ENCODE results near the gene TECPR1. TPM values are rescaled to one million over a fixed set of nuclear protein-coding genes. Genes with fewer than 3 reads are reported as not detected.

The TECPR1 gene
- total and polyA plus RNA-seq, 2 of the 8 experiments (the other 6 are each of a cell fraction or from before 2014, with no cell fraction given), result 1.3 to 11.1 TPM

DNA sequence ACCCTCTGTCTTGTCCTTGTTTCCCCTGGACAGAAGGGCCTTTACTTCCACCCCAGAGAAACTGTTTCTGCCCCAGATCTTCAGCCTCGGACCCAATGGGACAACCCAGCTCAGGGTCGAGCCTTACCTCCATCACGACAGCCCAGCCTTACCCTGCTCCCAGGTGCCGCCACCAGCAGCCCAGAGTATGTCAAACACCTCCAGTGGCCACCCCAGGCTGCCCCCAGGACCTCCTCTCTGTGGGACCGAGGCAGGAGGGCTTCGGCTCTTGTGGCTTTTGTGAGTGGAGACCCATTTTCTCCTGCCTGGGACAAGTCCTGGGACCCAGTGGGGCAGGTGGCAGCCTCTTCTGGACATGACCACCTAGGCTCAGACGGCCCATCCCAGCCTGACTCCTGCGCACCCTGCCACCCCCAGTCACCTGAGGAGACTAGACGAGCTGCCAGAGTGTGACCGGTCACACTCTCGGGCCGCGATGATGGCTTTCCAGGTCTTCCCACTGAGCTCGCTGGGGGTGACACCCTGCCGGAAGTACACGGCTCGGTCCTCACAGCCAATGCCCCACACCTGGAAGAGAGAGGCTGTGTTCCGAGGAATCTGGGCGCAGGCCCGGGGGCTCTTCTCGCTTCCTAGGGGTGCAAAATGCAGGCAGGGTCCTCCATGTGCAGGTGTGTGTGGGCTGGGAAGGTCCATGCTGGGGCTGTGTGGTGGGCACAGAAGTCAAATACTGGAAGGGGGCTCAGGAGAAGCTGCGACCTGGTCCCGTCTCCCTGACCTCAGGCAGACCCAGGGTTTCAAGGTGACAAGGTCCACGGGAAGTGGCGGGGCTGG, 15.5 kb downstream of the TECPR1 start:
- H3K56ac ChIP-seq (replicated peaks; ENCODE audit: insufficient read length, low read depth, low read length), result no peak overlapping the region
- FAIRE-seq (no peak), DNase-seq (ENCODE audit: low read depth in 1 of 2, low spot score in 2 of 2) (no peak)
- no peaks in the 10 kb centered on the region for H3K27me3 ChIP-seq (replicated peaks in 1 of 4; ENCODE audit: control insufficient read depth in 3 of 4, extremely low read depth in 1 of 4, insufficient read depth in 3 of 4, low read length in 3 of 4)
- TF ChIP-seq HDAC6 (IDR thresholded peaks at IDR 0.05; ENCODE audit: low read depth, low read length), result no peak
- no peak for TF ChIP-seq SP4 (IDR thresholded peaks at IDR 0.05; ENCODE audit: low read length)
- TF ChIP-seq BACH1 (IDR thresholded peaks at IDR 0.05; ENCODE audit: low read length), result no peak
- TF ChIP-seq HDAC2 (IDR thresholded peaks at IDR 0.05; ENCODE audit: borderline replicate concordance in 1 of 2, low read depth in 2 of 2, low read length in 2 of 2), result no peak
- TF ChIP-seq JUND (IDR thresholded peaks at IDR 0.05; ENCODE audit: low read length), result no peak
- TF ChIP-seq POU5F1 (IDR thresholded peaks at IDR 0.05; ENCODE audit: low read depth, low read length), result no peak
- no peak for TF ChIP-seq ASH2L (IDR thresholded peaks at IDR 0.05; ENCODE audit: low read length)
- no peak for TF ChIP-seq POLR2AphosphoS5 (IDR thresholded peaks at IDR 0.05; ENCODE audit: low read depth, low read length)
- TF ChIP-seq BRCA1 (IDR thresholded peaks at IDR 0.05; ENCODE audit: low read depth, low read length), result no peak
- TF ChIP-seq NANOG (IDR thresholded peaks at IDR 0.05; ENCODE audit: insufficient read depth, low read depth, low read length, poor library complexity, severe bottlenecking), result no peak
- TF ChIP-seq TEAD4 (IDR thresholded peaks at IDR 0.05; ENCODE audit: low read depth, low read length), result no peak
- no peak for TF ChIP-seq TCF12 (IDR thresholded peaks at IDR 0.05; ENCODE audit: low read depth, low read length)
- no peak for TF ChIP-seq CBX8 (IDR thresholded peaks at IDR 0.05; ENCODE audit: borderline replicate concordance, low read depth, low read length)
- H2BK20ac ChIP-seq (ENCODE audit: low read length), result no peak overlapping the region
- ChIA-PET CTCF (ENCODE audit: partially characterized antibody) (interaction anchor here (2.0 kb wide), 1 partner anchor 68 kb away, joined by 5 read pairs; no protein-coding TSS in a partner anchor), POLR2A (ENCODE audit: partially characterized antibody) (interaction anchor here (0.9 kb wide), 1 partner anchor 25 kb away, joined by 3 read pairs; the partner anchor contains the start of gene BHLHA15)
- H4K91ac ChIP-seq (replicated peaks; ENCODE audit: insufficient read length, low read length), result no peak overlapping the region
- no peak overlapping the region for H3K9ac ChIP-seq (replicated peaks in 1 of 4; ENCODE audit: extremely low read depth in 1 of 4, low read depth in 3 of 4, low read length in 3 of 4)
- WGBS, 2 experiments (ENCODE audit: extremely low coverage in 1 of 2, insufficient coverage in 1 of 2, insufficient read length in 1 of 2, insufficient replicate concordance in 2 of 2, low coverage in 1 of 2, low lambda C conversion rate in 2 of 2, missing lambda C conversion rate in 1 of 2), result 91% methylated on average over 25 of the region's 25 CpGs; no CpG with 5 or more reads in 1 of the 2 experiments
- no peak overlapping the region for H3K27ac ChIP-seq (ENCODE audit: low read depth, low read length)
- H3K18ac ChIP-seq (ENCODE audit: extremely low read depth, low read length), result no peak overlapping the region
- H3K9me3 ChIP-seq (ENCODE audit: insufficient read depth in 2 of 2, low read depth in 1 of 2, low read length in 1 of 2), result no peaks in the 10 kb centered on the region
- H3K23ac ChIP-seq (ENCODE audit: insufficient read length), result no peak overlapping the region
- peaks cover 0 to 2% of the 10 kb centered on the region in 2 experiments for H4K20me1 ChIP-seq (replicated peaks in 1 of 2; ENCODE audit: control insufficient read depth in 1 of 2, insufficient read depth in 2 of 2, low read length in 2 of 2)
- no peak overlapping the region for H3K4me2 ChIP-seq (ENCODE audit: insufficient read depth in 1 of 2, low read depth in 2 of 2, low read length in 2 of 2)
- no peaks in the 10 kb centered on the region for H3K36me3 ChIP-seq (ENCODE audit: control insufficient read depth in 2 of 4, insufficient read depth in 4 of 4, low read length in 3 of 4)
- H4K8ac ChIP-seq (ENCODE audit: extremely low read depth, insufficient read depth, low read length), result no peak overlapping the region
- no peaks in the 10 kb centered on the region for H3K23me2 ChIP-seq (ENCODE audit: low read depth, low read length)
- no peak overlapping the region for H2AFZ ChIP-seq (ENCODE audit: low read length)
- no peak overlapping the region for H3K14ac ChIP-seq (ENCODE audit: insufficient read length)
- H2BK5ac ChIP-seq (ENCODE audit: low read depth, low read length), result no peak overlapping the region
- no peak overlapping the region for H4K5ac ChIP-seq (ENCODE audit: insufficient read length, low read depth, low read length)
- no peak overlapping the region for H2BK12ac ChIP-seq (ENCODE audit: low read depth, low read length)
- H2BK15ac ChIP-seq (ENCODE audit: low read length), result no peak overlapping the region
- no peaks in the 10 kb centered on the region for H3K79me2 ChIP-seq (ENCODE audit: control insufficient read depth in 1 of 2, insufficient read depth in 2 of 2, low read length in 2 of 2)
- H2BK120ac ChIP-seq (replicated peaks; ENCODE audit: low read depth, low read length), result no peak overlapping the region
- H3K4ac ChIP-seq (replicated peaks; ENCODE audit: insufficient read length, low read depth, low read length), result no peak overlapping the region
- H3K4me3 ChIP-seq (ENCODE audit: extremely low read depth in 1 of 4, insufficient read depth in 2 of 4, low read depth in 3 of 4, low read length in 4 of 4), result no peak overlapping the region
- no peak overlapping the region for H2AK5ac ChIP-seq (ENCODE audit: low read depth, low read length)
- H3K79me1 ChIP-seq (ENCODE audit: low read depth, low read length), result no peaks in the 10 kb centered on the region
- peaks cover 0 to 1% (median 0%) of the 10 kb centered on the region in 4 experiments; a peak in 3 of 7 replicates for H3K4me1 ChIP-seq (replicated peaks in 1 of 4; ENCODE audit: control insufficient read depth in 3 of 4, insufficient read depth in 4 of 4, low read length in 3 of 4)
